Endothelial cell (in vitro differentiated cells): ENCODE results near the gene LUZP1. TPM values are rescaled to one million over a fixed set of nuclear protein-coding genes. Genes with fewer than 3 reads are reported as not detected.

Source experiments
- DNase-seq: peaks from one replicate; pipeline ENCODE4 v3.0.0; 2021; ENCODE audit warnings: low spot score
- H3K27ac Mint-ChIP-seq: one replicate; pipeline ENCODE4 v1.8.0; 2021; ENCODE audit warnings: mixed read lengths, inconsistent platforms; ENCODE audit not compliant: unreplicated experiment
- H3K27me3 Mint-ChIP-seq: one replicate; pipeline ENCODE4 v1.8.0; 2021; ENCODE audit warnings: mild to moderate bottlenecking, moderate library complexity, mixed read lengths, inconsistent platforms; ENCODE audit not compliant: unreplicated experiment
- H3K36me3 Mint-ChIP-seq: one replicate; pipeline ENCODE4 v1.8.0; 2021; ENCODE audit warnings: mild to moderate bottlenecking, low read depth, mixed read lengths, inconsistent platforms; ENCODE audit not compliant: unreplicated experiment
- H3K4me1 Mint-ChIP-seq: one replicate; pipeline ENCODE4 v1.8.0; 2021; ENCODE audit warnings: mild to moderate bottlenecking, mixed read lengths, inconsistent platforms; ENCODE audit not compliant: unreplicated experiment
- H3K4me3 Mint-ChIP-seq: one replicate; pipeline ENCODE4 v1.8.0; 2021; ENCODE audit warnings: mild to moderate bottlenecking, mixed read lengths, inconsistent platforms; ENCODE audit not compliant: unreplicated experiment
- H3K9me3 Mint-ChIP-seq: one replicate; pipeline ENCODE4 v1.8.0; 2021; ENCODE audit warnings: mixed read lengths, inconsistent platforms; ENCODE audit not compliant: unreplicated experiment
- CTCF ChIP-seq: fragments of 200-600 bp; sonication (generic); IDR thresholded peaks from one replicate; pipeline ENCODE4 v1.5.0; 2021; ENCODE audit warnings: antibody characterized with exemption; ENCODE audit not compliant: unreplicated experiment
- total RNA-seq: library from RNA; stranded (reverse); fragmentation: NEBNext Ultra II Directional; extraction: Animal tissue kit (Norgen Biotek cat#: 25700); gene quantifications from one replicate; pipeline ENCODE4 v1.2.1, GENCODE V29; 2021; ENCODE audit not compliant: unreplicated experiment

Gene LUZP1
- total RNA-seq, 1 donor from 2014 or later, result 103 TPM

GRCh38 chr1:23177438-23178380, 9.1 kb upstream of the LUZP1 start:
- Mint-ChIP-seq H3K4me1 (peaks cover 24% of the 10 kb centered on the region), H3K27me3 (peaks cover 4% of the 10 kb centered on the region), H3K9me3 (no peaks in the 10 kb centered on the region), H3K36me3 (no peaks in the 10 kb centered on the region), H3K4me3 (peak overlapping the region; percentile 90), H3K27ac (peak overlapping the region; percentile 99)
- peak; percentile 94 for DNase-seq
- TF ChIP-seq CTCF, result peak; percentile 30

- H3K27ac Mint-ChIP-seq, result peak overlapping the region; percentile 90
- peaks cover 24% of the 10 kb centered on the region for H3K4me1 Mint-ChIP-seq
- DNase-seq, result no peak
- H3K27me3 Mint-ChIP-seq, result peaks cover 4% of the 10 kb centered on the region
- H3K9me3 Mint-ChIP-seq, result no peaks in the 10 kb centered on the region
- peak overlapping the region; percentile 90 for H3K4me3 Mint-ChIP-seq
- TF ChIP-seq CTCF, result no peak
- no peaks in the 10 kb centered on the region for H3K36me3 Mint-ChIP-seq
Measured at GRCh38 chr1:23177031-23177430, 8.4 kb upstream of the LUZP1 start.

GRCh38 chr1:23174426-23175110, 5.9 kb upstream of the LUZP1 start:
- Mint-ChIP-seq H3K4me1 (peaks cover 29% of the 10 kb centered on the region), H3K36me3 (no peaks in the 10 kb centered on the region), H3K4me3 (no peak overlapping the region), H3K27me3 (peaks cover 4% of the 10 kb centered on the region), H3K27ac (no peak overlapping the region), H3K9me3 (no peaks in the 10 kb centered on the region)
- no peak for DNase-seq
- TF ChIP-seq CTCF, result no peak

GRCh38 chr1:23171181-23171755, 2.6 kb upstream of the LUZP1 start:
- no peak for TF ChIP-seq CTCF
- peaks cover 10% of the 10 kb centered on the region for H3K27me3 Mint-ChIP-seq
- H3K4me1 Mint-ChIP-seq, result peaks cover 26% of the 10 kb centered on the region
- H3K4me3 Mint-ChIP-seq, result no peak overlapping the region
- no peaks in the 10 kb centered on the region for H3K9me3 Mint-ChIP-seq
- DNase-seq, result no peak
- no peaks in the 10 kb centered on the region for H3K36me3 Mint-ChIP-seq
- no peak overlapping the region for H3K27ac Mint-ChIP-seq
